ENCODE measurements around the gene PAGR1.

The PAGR1 gene

GRCh38 chr16:29834079-29834478 lies 18.1 kb downstream of the PAGR1 start:
- Histone ChIP-seq H3K9me3 (ENCODE audit: severe bottlenecking) (no peaks in the 10 kb centered on the region), H3K36me3 (ENCODE audit: low read depth) (peaks cover 26% of the 10 kb centered on the region), H3K4me3 (ENCODE audit: severe bottlenecking) (no peak overlapping the region), H3K4me1 (ENCODE audit: insufficient read depth, poor library complexity, severe bottlenecking) (no peaks in the 10 kb centered on the region), H3K27ac (ENCODE audit: poor library complexity, severe bottlenecking) (no peak overlapping the region), H3K27me3 (ENCODE audit: insufficient read depth, poor library complexity, severe bottlenecking) (no peaks in the 10 kb centered on the region)
- no peak for TF ChIP-seq CTCF (IDR thresholded peaks at IDR 0.05; ENCODE audit: poor library complexity, severe bottlenecking)
- DNase-seq (ENCODE audit: low spot score) (no peak), ATAC-seq (ENCODE audit: low read depth) (no peak)

DNA sequence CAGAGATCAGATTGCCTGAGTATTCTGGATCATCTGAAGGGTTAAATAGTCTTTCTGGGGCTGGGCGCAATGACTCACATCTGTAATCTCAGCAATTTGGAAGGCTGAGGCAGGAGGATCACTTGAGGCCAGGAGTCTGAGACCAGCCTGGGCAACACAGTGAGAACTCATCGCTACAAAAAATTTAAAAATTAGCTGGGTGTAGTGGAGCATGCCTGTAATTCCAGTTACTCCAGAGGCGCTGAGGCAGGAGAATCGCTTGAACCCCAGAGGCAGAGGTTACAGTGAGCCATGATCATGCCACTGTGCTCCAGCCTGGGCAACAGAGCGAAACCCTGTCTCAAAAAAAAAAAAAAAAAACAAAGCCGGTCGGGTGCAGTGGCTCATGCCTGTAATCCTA lies 20.0 kb downstream of the PAGR1 start:
- peaks cover 32% of the 10 kb centered on the region for H3K36me3 ChIP-seq (ENCODE audit: low read depth)
- no peak overlapping the region for H3K4me3 ChIP-seq (ENCODE audit: severe bottlenecking)
- no peaks in the 10 kb centered on the region for H3K4me1 ChIP-seq (ENCODE audit: insufficient read depth, poor library complexity, severe bottlenecking)
- TF ChIP-seq CTCF (IDR thresholded peaks at IDR 0.05; ENCODE audit: poor library complexity, severe bottlenecking), result no peak
- no peaks in the 10 kb centered on the region for H3K9me3 ChIP-seq (ENCODE audit: severe bottlenecking)
- H3K27ac ChIP-seq (ENCODE audit: poor library complexity, severe bottlenecking), result no peak overlapping the region
- DNase-seq (ENCODE audit: low spot score), result no peak
- no peaks in the 10 kb centered on the region for H3K27me3 ChIP-seq (ENCODE audit: insufficient read depth, poor library complexity, severe bottlenecking)
- ATAC-seq (ENCODE audit: low read depth), result no peak

DNA sequence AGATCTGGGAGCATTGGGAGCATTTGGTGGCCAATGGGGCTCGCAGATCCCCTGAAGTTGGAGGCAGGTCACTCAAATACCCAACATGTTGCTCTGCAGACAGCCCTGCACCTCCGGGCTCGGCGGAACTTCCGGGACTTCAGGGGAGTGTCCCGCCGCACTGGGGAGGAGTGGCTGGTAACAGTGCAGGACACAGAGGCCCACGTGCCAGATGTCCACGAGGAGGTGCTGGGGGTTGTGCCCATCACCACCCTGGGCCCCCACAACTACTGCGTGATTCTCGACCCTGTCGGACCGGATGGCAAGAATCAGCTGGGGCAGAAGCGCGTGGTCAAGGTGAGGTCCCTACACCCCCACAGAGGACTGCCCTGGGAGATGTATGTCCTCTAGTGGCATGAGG lies 20.7 kb downstream of the PAGR1 start:
- DNase-seq (ENCODE audit: low spot score), result no peak
- Histone ChIP-seq H3K4me1 (ENCODE audit: insufficient read depth, poor library complexity, severe bottlenecking) (no peaks in the 10 kb centered on the region), H3K27me3 (ENCODE audit: insufficient read depth, poor library complexity, severe bottlenecking) (no peaks in the 10 kb centered on the region), H3K36me3 (ENCODE audit: low read depth) (peaks cover 30% of the 10 kb centered on the region), H3K27ac (ENCODE audit: poor library complexity, severe bottlenecking) (no peak overlapping the region), H3K9me3 (ENCODE audit: severe bottlenecking) (no peaks in the 10 kb centered on the region), H3K4me3 (ENCODE audit: severe bottlenecking) (no peak overlapping the region)
- ATAC-seq (ENCODE audit: low read depth), result no peak
- no peak for TF ChIP-seq CTCF (IDR thresholded peaks at IDR 0.05; ENCODE audit: poor library complexity, severe bottlenecking)

DNA sequence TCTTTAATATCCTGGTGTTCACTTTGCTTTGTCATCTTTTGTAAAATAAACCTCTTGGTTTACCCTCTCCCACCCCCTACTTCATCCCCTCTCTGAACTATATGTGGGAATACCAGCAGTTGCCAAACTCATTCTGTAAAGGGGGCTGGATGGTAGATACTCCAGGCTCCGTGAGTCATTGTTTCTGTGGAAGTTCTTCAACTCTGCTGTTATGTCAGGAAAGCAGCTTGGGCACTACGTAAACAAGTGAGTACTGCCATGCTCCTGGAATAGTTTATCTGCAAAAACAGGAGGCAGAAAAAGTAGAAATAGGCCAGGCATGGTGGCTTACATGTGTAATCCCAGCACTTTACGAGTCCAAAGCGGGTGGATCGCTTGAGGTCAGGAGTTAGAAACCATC lies 21.9 kb downstream of the PAGR1 start:
- H3K27ac ChIP-seq (ENCODE audit: poor library complexity, severe bottlenecking), result no peak overlapping the region
- ATAC-seq (ENCODE audit: low read depth) (no peak), DNase-seq (ENCODE audit: low spot score) (no peak)
- H3K4me1 ChIP-seq (ENCODE audit: insufficient read depth, poor library complexity, severe bottlenecking), result no peaks in the 10 kb centered on the region
- H3K4me3 ChIP-seq (ENCODE audit: severe bottlenecking), result no peak overlapping the region
- TF ChIP-seq CTCF (IDR thresholded peaks at IDR 0.05; ENCODE audit: poor library complexity, severe bottlenecking), result no peak
- no peaks in the 10 kb centered on the region for H3K27me3 ChIP-seq (ENCODE audit: insufficient read depth, poor library complexity, severe bottlenecking)
- H3K36me3 ChIP-seq (ENCODE audit: low read depth), result peaks cover 27% of the 10 kb centered on the region
- H3K9me3 ChIP-seq (ENCODE audit: severe bottlenecking), result no peaks in the 10 kb centered on the region

DNA sequence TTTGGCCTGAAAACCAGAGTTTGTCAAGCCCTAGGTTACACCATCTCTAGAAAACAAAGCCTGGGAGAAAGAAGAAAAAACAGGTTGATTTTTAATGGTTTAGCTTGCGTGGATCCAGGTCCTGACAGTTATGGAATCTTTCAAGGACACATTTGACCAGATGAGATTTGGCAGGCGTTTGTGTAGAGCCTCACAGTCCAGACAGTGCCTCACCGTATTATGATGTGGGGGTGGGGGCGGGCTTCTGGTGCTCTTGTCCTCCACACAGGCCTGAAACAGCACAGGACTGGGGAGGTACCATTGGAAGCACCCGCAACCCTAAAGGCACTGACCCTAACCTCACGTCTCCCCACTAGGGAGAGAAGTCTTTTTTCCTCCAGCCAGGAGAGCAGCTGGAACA lies 23.9 kb downstream of the PAGR1 start:
- Histone ChIP-seq H3K9me3 (ENCODE audit: severe bottlenecking) (no peaks in the 10 kb centered on the region), H3K27ac (ENCODE audit: poor library complexity, severe bottlenecking) (no peak overlapping the region), H3K27me3 (ENCODE audit: insufficient read depth, poor library complexity, severe bottlenecking) (no peaks in the 10 kb centered on the region), H3K4me3 (ENCODE audit: severe bottlenecking) (no peak overlapping the region), H3K36me3 (ENCODE audit: low read depth) (peaks cover 16% of the 10 kb centered on the region), H3K4me1 (ENCODE audit: insufficient read depth, poor library complexity, severe bottlenecking) (no peaks in the 10 kb centered on the region)
- DNase-seq (ENCODE audit: low spot score) (no peak), ATAC-seq (ENCODE audit: low read depth) (no peak)
- TF ChIP-seq CTCF (IDR thresholded peaks at IDR 0.05; ENCODE audit: poor library complexity, severe bottlenecking), result no peak
